ENCODE measurements around the gene PAX6. TPM values are rescaled to one million over a fixed set of nuclear protein-coding genes. Genes with fewer than 3 reads are reported as not detected.

Gene PAX6
- total RNA-seq, 1 donor from 2014 or later = 30.7 TPM

- no peak for DNase-seq
- Mint-ChIP-seq H3K9me3 (ENCODE audit: unreplicated experiment) (peaks cover 28% of the 10 kb centered on the region), H3K4me1 (ENCODE audit: low read depth, unreplicated experiment) (peaks cover 38% of the 10 kb centered on the region), H3K4me3 (ENCODE audit: unreplicated experiment) (peak overlapping the region; percentile 90), H3K27me3 (ENCODE audit: unreplicated experiment) (peaks cover 49% of the 10 kb centered on the region), H3K27ac (ENCODE audit: unreplicated experiment) (peak overlapping the region; percentile 78), H3K36me3 (ENCODE audit: unreplicated experiment) (peaks cover 8% of the 10 kb centered on the region)
- no peak for TF ChIP-seq CTCF (IDR thresholded peaks at IDR 0.05; ENCODE audit: partially characterized antibody, unreplicated experiment)
Measured at GRCh38 chr11:31808721-31809540, 2.2 kb downstream of the PAX6 start.

- peaks cover 29% of the 10 kb centered on the region for H3K9me3 Mint-ChIP-seq (ENCODE audit: unreplicated experiment)
- H3K4me3 Mint-ChIP-seq (ENCODE audit: unreplicated experiment) = peak overlapping the region; percentile 90
- H3K4me1 Mint-ChIP-seq (ENCODE audit: low read depth, unreplicated experiment) = peaks cover 47% of the 10 kb centered on the region
- H3K27ac Mint-ChIP-seq (ENCODE audit: unreplicated experiment) = peak overlapping the region; percentile 7
- H3K27me3 Mint-ChIP-seq (ENCODE audit: unreplicated experiment) = peaks cover 52% of the 10 kb centered on the region
- no peak for DNase-seq
- no peak for TF ChIP-seq CTCF (IDR thresholded peaks at IDR 0.05; ENCODE audit: partially characterized antibody, unreplicated experiment)
- H3K36me3 Mint-ChIP-seq (ENCODE audit: unreplicated experiment) = peaks cover 8% of the 10 kb centered on the region
Measured at GRCh38 chr11:31807799-31808667, 3.1 kb downstream of the PAX6 start.

GRCh38 chr11:31806928-31807798 is 4.0 kb downstream of the PAX6 start:
- Mint-ChIP-seq H3K4me3 (ENCODE audit: unreplicated experiment) (peak overlapping the region; percentile 90), H3K27me3 (ENCODE audit: unreplicated experiment) (peaks cover 55% of the 10 kb centered on the region), H3K4me1 (ENCODE audit: low read depth, unreplicated experiment) (peaks cover 47% of the 10 kb centered on the region), H3K9me3 (ENCODE audit: unreplicated experiment) (peaks cover 29% of the 10 kb centered on the region), H3K27ac (ENCODE audit: unreplicated experiment) (peak overlapping the region; percentile 7), H3K36me3 (ENCODE audit: unreplicated experiment) (peaks cover 8% of the 10 kb centered on the region)
- no peak for TF ChIP-seq CTCF (IDR thresholded peaks at IDR 0.05; ENCODE audit: partially characterized antibody, unreplicated experiment)
- no peak for DNase-seq

- peak overlapping the region; percentile 90 for H3K4me3 Mint-ChIP-seq (ENCODE audit: unreplicated experiment)
- H3K27ac Mint-ChIP-seq (ENCODE audit: unreplicated experiment) = no peak overlapping the region
- peaks cover 26% of the 10 kb centered on the region for H3K9me3 Mint-ChIP-seq (ENCODE audit: unreplicated experiment)
- peaks cover 55% of the 10 kb centered on the region for H3K27me3 Mint-ChIP-seq (ENCODE audit: unreplicated experiment)
- H3K4me1 Mint-ChIP-seq (ENCODE audit: low read depth, unreplicated experiment) = peaks cover 46% of the 10 kb centered on the region
- peaks cover 8% of the 10 kb centered on the region for H3K36me3 Mint-ChIP-seq (ENCODE audit: unreplicated experiment)
- no peak for TF ChIP-seq CTCF (IDR thresholded peaks at IDR 0.05; ENCODE audit: partially characterized antibody, unreplicated experiment)
- DNase-seq = no peak
Measured at GRCh38 chr11:31806186-31806927, 4.8 kb downstream of the PAX6 start.

All from glutamatergic neuron (in vitro differentiated cells).